ENCODE data around the gene ABCA7. TPM values are rescaled to one million over a fixed set of nuclear protein-coding genes. Genes with fewer than 3 reads are reported as not detected.

ABCA7 gene
- total RNA-seq, 1 donor from 2014 or later = 110 TPM

- Mint-ChIP-seq H3K27me3 (ENCODE audit: unreplicated experiment) (peaks cover under 1% of the 10 kb centered on the region), H3K4me1 (ENCODE audit: low read depth, unreplicated experiment) (peaks cover 7% of the 10 kb centered on the region), H3K36me3 (ENCODE audit: unreplicated experiment) (no peaks in the 10 kb centered on the region), H3K4me3 (ENCODE audit: unreplicated experiment) (no peak overlapping the region), H3K9me3 (ENCODE audit: unreplicated experiment) (no peaks in the 10 kb centered on the region), H3K27ac (ENCODE audit: unreplicated experiment) (no peak overlapping the region)
- TF ChIP-seq, protein P1, sequence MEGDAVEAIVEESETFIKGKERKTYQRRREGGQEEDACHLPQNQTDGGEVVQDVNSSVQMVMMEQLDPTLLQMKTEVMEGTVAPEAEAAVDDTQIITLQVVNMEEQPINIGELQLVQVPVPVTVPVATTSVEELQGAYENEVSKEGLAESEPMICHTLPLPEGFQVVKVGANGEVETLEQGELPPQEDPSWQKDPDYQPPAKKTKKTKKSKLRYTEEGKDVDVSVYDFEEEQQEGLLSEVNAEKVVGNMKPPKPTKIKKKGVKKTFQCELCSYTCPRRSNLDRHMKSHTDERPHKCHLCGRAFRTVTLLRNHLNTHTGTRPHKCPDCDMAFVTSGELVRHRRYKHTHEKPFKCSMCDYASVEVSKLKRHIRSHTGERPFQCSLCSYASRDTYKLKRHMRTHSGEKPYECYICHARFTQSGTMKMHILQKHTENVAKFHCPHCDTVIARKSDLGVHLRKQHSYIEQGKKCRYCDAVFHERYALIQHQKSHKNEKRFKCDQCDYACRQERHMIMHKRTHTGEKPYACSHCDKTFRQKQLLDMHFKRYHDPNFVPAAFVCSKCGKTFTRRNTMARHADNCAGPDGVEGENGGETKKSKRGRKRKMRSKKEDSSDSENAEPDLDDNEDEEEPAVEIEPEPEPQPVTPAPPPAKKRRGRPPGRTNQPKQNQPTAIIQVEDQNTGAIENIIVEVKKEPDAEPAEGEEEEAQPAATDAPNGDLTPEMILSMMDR (IDR thresholded peaks at IDR 0.05; ENCODE audit: partially characterized antibody, unreplicated experiment) = no peak
- no peak for DNase-seq
Observed at GRCh38 chr19:1015061-1015781, 24.7 kb upstream of the ABCA7 start.

DNA sequence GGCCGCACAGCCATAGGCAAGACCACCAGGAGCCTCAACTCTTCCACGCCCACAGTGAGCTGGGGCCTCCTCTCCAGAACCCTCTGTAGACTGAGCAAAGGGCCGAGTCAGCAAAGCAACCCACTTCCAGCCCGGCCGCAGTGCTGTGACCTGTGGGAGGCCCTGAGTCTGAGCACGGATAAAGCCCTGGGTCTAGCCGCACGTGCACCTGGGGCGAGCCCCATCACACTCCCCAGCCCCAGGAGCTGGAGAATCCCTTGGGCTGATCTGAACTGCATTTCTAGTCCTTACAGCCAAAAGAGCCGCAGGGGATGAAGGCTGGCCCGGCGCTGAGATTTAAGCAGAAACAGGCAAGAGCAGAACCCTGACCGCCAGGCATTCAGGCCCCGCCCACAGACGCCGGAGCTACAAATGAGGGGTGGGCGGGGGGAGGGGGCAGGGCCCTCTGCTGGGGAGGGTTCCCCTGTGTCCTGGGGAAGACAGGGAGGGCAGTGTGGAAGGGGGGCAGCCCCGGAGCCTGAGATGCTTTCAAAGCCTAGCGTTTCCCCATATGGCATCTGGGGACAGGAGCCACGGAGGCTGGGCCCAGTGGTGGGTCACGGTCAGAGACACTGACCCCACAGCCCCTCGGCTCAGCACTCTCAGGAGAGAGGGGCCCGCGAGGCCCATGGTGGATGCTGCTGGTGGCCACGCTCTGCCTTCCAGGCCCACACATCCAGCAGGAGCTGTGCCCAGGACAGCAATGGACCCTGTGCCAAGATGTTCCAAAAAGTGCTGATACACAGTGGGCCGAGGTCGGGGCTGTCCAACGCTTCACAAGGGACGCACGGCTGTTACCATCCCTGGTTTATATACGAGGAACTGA lies 23.9 kb upstream of the ABCA7 start:
- Mint-ChIP-seq H3K4me1 (ENCODE audit: low read depth, unreplicated experiment) (peaks cover 7% of the 10 kb centered on the region), H3K27ac (ENCODE audit: unreplicated experiment) (no peak overlapping the region), H3K4me3 (ENCODE audit: unreplicated experiment) (peak overlapping the region; percentile 46), H3K27me3 (ENCODE audit: unreplicated experiment) (peaks cover 5% of the 10 kb centered on the region), H3K36me3 (ENCODE audit: unreplicated experiment) (no peaks in the 10 kb centered on the region), H3K9me3 (ENCODE audit: unreplicated experiment) (no peaks in the 10 kb centered on the region)
- no peak for DNase-seq
- TF ChIP-seq, protein P1 (IDR thresholded peaks at IDR 0.05; ENCODE audit: partially characterized antibody, unreplicated experiment) = no peak

GRCh38 chr19:1016647-1017114 lies 23.2 kb upstream of the ABCA7 start:
- peak overlapping the region; percentile 22 for H3K27ac Mint-ChIP-seq (ENCODE audit: unreplicated experiment)
- peaks cover 6% of the 10 kb centered on the region for H3K9me3 Mint-ChIP-seq (ENCODE audit: unreplicated experiment)
- peak overlapping the region; percentile 46 for H3K4me3 Mint-ChIP-seq (ENCODE audit: unreplicated experiment)

GRCh38 chr19:1017115-1017905 lies 22.6 kb upstream of the ABCA7 start:
- DNase-seq = no peak
- H3K4me1 Mint-ChIP-seq (ENCODE audit: low read depth, unreplicated experiment) = peaks cover 7% of the 10 kb centered on the region
- H3K36me3 Mint-ChIP-seq (ENCODE audit: unreplicated experiment) = no peaks in the 10 kb centered on the region
- peak overlapping the region; percentile 46 for H3K4me3 Mint-ChIP-seq (ENCODE audit: unreplicated experiment)
- peaks cover 13% of the 10 kb centered on the region for H3K27me3 Mint-ChIP-seq (ENCODE audit: unreplicated experiment)
- H3K9me3 Mint-ChIP-seq (ENCODE audit: unreplicated experiment) = peaks cover 7% of the 10 kb centered on the region
- TF ChIP-seq, protein P1 (IDR thresholded peaks at IDR 0.05; ENCODE audit: partially characterized antibody, unreplicated experiment) = no peak
- peak overlapping the region; percentile 22 for H3K27ac Mint-ChIP-seq (ENCODE audit: unreplicated experiment)

More at GRCh38 chr19:1016647-1017114, 23.2 kb upstream of the ABCA7 start:
- Mint-ChIP-seq H3K36me3 (ENCODE audit: unreplicated experiment) (no peaks in the 10 kb centered on the region), H3K27me3 (ENCODE audit: unreplicated experiment) (peaks cover 11% of the 10 kb centered on the region), H3K4me1 (ENCODE audit: low read depth, unreplicated experiment) (peaks cover 7% of the 10 kb centered on the region)
- TF ChIP-seq, protein P1 (IDR thresholded peaks at IDR 0.05; ENCODE audit: partially characterized antibody, unreplicated experiment) = no peak
- no peak for DNase-seq
